K562 (cell line): ENCODE data around the gene VPS33A. TPM values are rescaled to one million over a fixed set of nuclear protein-coding genes. Genes with fewer than 3 reads are reported as not detected.
A peak's percentile ranks its signal among the peaks of the same experiment; 100 is the strongest.

ENCODE experiments used
- CBX1 ChIP-seq: sonication (generic); IDR thresholded peaks from 2 replicates; pipeline ENCODE4 v1.6.1; 2016; ENCODE audit warnings: antibody characterized with exemption, low read depth, mild to moderate bottlenecking
- CTCFL ChIP-seq: IDR thresholded peaks from 2 replicates; pipeline ENCODE4 v1.6.1; 2011; ENCODE audit warnings: borderline replicate concordance, low read depth, mild to moderate bottlenecking, moderate library complexity, low read length; ENCODE audit not compliant: insufficient read depth, poor library complexity, severe bottlenecking
- NFE2L1 ChIP-seq: fragments of 450-650 bp; IDR thresholded peaks from 2 replicates; pipeline ENCODE4 v1.6.1; 2016; ENCODE audit warnings: missing genetic modification characterization, low read depth, mild to moderate bottlenecking, missing compliant biosample characterization, moderate library complexity, borderline replicate concordance
- RBM39 ChIP-seq: fragments of 200-400 bp; formaldehyde crosslinking; optimal IDR thresholded peaks from 2 replicates; pipeline ENCODE3; 2018; ENCODE audit warnings: low read depth, low read length
- SRF ChIP-seq, 2 experiments: fragments of 250-450, 450-650 bp in 1 of 2; sonication (Bioruptor Pico) in 1 of 2; sonication (generic) in 1 of 2; formaldehyde crosslinking; IDR thresholded peaks; 2 replicates each; pipeline versions ENCODE4 v1.5.0 to v1.5.1; 2020 to 2022; ENCODE audit warnings: mild to moderate bottlenecking in 1 of 2, missing genetic modification reagents in 1 of 2
- TEAD1 ChIP-seq, 2 experiments: fragments of 450-650 bp in 1 of 2; sonication (generic) in 1 of 2; formaldehyde crosslinking; IDR thresholded peaks; 2 replicates each; pipeline versions ENCODE4 v1.4.0 to v1.8.0; 2020 to 2022; ENCODE audit warnings: mild to moderate bottlenecking in 2 of 2, missing genetic modification reagents in 1 of 2
- USF2 ChIP-seq: sonication (generic); formaldehyde crosslinking; IDR thresholded peaks from 2 replicates; pipeline ENCODE4 v1.5.0; 2020; ENCODE audit warnings: missing genetic modification reagents
- ZBTB26 ChIP-seq: fragments of 450-650 bp; formaldehyde crosslinking; IDR thresholded peaks from 2 replicates; pipeline ENCODE4 v1.4.0; 2022; ENCODE audit warnings: missing genetic modification characterization
- ZFP91 ChIP-seq: sonication (generic); formaldehyde crosslinking; IDR thresholded peaks from 2 replicates; pipeline ENCODE4 v1.8.0; 2022; ENCODE audit warnings: mild to moderate bottlenecking, missing genetic modification reagents
- ZHX1 ChIP-seq: fragments of 150-350 bp; conservative IDR thresholded peaks from 2 replicates; pipeline ENCODE4 v1.6.1; 2014; ENCODE audit warnings: low read length
- ZNF75A ChIP-seq: fragments of 450-650 bp; formaldehyde crosslinking; IDR thresholded peaks from 2 replicates; pipeline ENCODE4 v1.4.0; 2020; ENCODE audit warnings: mild to moderate bottlenecking
- polyA plus RNA-seq, 8 experiments: library from polyadenylated mRNA; depleted of rRNA in 4 of 8; stranded (reverse) in 5 of 8; unstranded in 3 of 8; fragments of >200 nt; fragmentation: Nextera tagmentation in 2 of 8; fragmentation: Illumina TruSeq in 1 of 8; extraction: Ambion mirVana in 2 of 8; extraction: Trizol in 1 of 8; gene quantifications; 2 replicates each; pipeline versions ENCODE4 v1.2.1 to v1.2.3, GENCODE V29; 2011 to 2014; ENCODE audit warnings: inconsistent platforms in 1 of 8, missing spikeins in 1 of 8
- total RNA-seq, 7 experiments: library from RNA; depleted of rRNA in 6 of 7; stranded (reverse); fragments of >200 nt in 6 of 7; fragmentation: Illumina TruSeq in 2 of 7; extraction: Trizol in 2 of 7; gene quantifications; 2 replicates each; pipeline versions ENCODE4 v1.2.1 to v1.2.3, GENCODE V29; 2011 to 2021; ENCODE audit warnings: low replicate concordance in 1 of 7
- TF ChIP-seq, protein P1 (sequence below), 3 experiments: fragments of 200-800 bp in 1 of 3; fragments of 250-450 bp in 1 of 3; fragments of 450-650 bp in 1 of 3; sonication (Bioruptor Pico) in 1 of 3; sonication (Bioruptor generic) in 1 of 3; formaldehyde crosslinking in 1 of 3; IDR thresholded peaks; 2 replicates each; pipeline versions ENCODE4 v1.6.1 to v1.8.0; 2016 to 2022; ENCODE audit warnings: mild to moderate bottlenecking in 2 of 3, missing genetic modification characterization in 2 of 3, missing compliant biosample characterization in 1 of 3, moderate library complexity in 1 of 3

Gene VPS33A
- total and polyA plus RNA-seq, 9 of the 15 experiments (the other 6 are each of a cell fraction or from before 2014, with no cell fraction given): 10.6 to 34.3 (median 25.3) TPM

- TF ChIP-seq ZFP91: peak; percentile 57; the same call in 1 of the 2 replicates
- 0 out of 2 replicates have a peak, but pooled peaks have one; percentile 43 for TF ChIP-seq CBX1
- TF ChIP-seq TEAD1 (CRISPR knock-in tag; IDR thresholded peaks at IDR 0.05): peak; percentile 57 to 83; a peak in 2 of 4 replicates
- no peak for TF ChIP-seq ZBTB26 (CRISPR knock-in tag)
- TF ChIP-seq CTCFL: peak; percentile 29
- TF ChIP-seq ZNF75A: no peak
- no peak for TF ChIP-seq ZHX1
- TF ChIP-seq RBM39: no peak
- TF ChIP-seq, protein P1, sequence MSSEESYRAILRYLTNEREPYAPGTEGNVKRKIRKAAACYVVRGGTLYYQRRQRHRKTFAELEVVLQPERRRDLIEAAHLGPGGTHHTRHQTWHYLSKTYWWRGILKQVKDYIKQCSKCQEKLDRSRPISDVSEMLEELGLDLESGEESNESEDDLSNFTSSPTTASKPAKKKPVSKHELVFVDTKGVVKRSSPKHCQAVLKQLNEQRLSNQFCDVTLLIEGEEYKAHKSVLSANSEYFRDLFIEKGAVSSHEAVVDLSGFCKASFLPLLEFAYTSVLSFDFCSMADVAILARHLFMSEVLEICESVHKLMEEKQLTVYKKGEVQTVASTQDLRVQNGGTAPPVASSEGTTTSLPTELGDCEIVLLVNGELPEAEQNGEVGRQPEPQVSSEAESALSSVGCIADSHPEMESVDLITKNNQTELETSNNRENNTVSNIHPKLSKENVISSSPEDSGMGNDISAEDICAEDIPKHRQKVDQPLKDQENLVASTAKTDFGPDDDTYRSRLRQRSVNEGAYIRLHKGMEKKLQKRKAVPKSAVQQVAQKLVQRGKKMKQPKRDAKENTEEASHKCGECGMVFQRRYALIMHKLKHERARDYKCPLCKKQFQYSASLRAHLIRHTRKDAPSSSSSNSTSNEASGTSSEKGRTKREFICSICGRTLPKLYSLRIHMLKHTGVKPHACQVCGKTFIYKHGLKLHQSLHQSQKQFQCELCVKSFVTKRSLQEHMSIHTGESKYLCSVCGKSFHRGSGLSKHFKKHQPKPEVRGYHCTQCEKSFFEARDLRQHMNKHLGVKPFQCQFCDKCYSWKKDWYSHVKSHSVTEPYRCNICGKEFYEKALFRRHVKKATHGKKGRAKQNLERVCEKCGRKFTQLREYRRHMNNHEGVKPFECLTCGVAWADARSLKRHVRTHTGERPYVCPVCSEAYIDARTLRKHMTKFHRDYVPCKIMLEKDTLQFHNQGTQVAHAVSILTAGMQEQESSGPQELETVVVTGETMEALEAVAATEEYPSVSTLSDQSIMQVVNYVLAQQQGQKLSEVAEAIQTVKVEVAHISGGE (CRISPR knock-in tag; IDR thresholded peaks at IDR 0.05): 0 out of 6 replicates have a peak, but pooled peaks of 2 of the 3 experiments have one; percentile 6 to 17
- TF ChIP-seq SRF (CRISPR knock-in tag; IDR thresholded peaks at IDR 0.05): no peak
- peak; percentile 68 for TF ChIP-seq USF2
- no peak for TF ChIP-seq NFE2L1
Observed at GRCh38 chr12:122226366-122227125, 39.7 kb downstream of the VPS33A start (continued).
